Neural cell (in vitro differentiated cells): ENCODE measurements around the gene MYO10. TPM values are rescaled to one million over a fixed set of nuclear protein-coding genes. Genes with fewer than 3 reads are reported as not detected.

ENCODE experiments used
- H2AFZ ChIP-seq: fragments of 200-600, 300-800 bp; sonication (generic), shearing (Covaris generic); 2 replicates; pipeline ENCODE4 v1.6.0; 2014; ENCODE audit warnings: low read depth, mild to moderate bottlenecking, antibody characterized with exemption, low read length, moderate library complexity
- H3F3A ChIP-seq: fragments of 200-600 bp; shearing (Covaris generic); 2 replicates; pipeline ENCODE4 v1.6.1; 2016; ENCODE audit warnings: mild to moderate bottlenecking, moderate library complexity, mixed read lengths, antibody characterized with exemption, low read length; ENCODE audit not compliant: insufficient read depth, poor library complexity, severe bottlenecking
- H3K27ac ChIP-seq: fragments of 200-600, 300-800 bp; sonication (generic), shearing (Covaris generic); 2 replicates; pipeline ENCODE4 v1.5.1; 2014; ENCODE audit warnings: mild to moderate bottlenecking, low read length, moderate library complexity
- H3K27me3 ChIP-seq: fragments of 300-800, 200-600 bp; sonication (generic), shearing (Covaris generic); 2 replicates; pipeline ENCODE4 v1.6.0; 2014; ENCODE audit warnings: mild to moderate bottlenecking, low read depth, low read length, moderate library complexity; ENCODE audit not compliant: insufficient read depth
- H3K36me3 ChIP-seq: fragments of 300-800, 200-600 bp; sonication (generic), shearing (Covaris generic); 2 replicates; pipeline ENCODE4 v1.5.1; 2014; ENCODE audit warnings: mild to moderate bottlenecking, antibody characterized with exemption, low read length, moderate library complexity; ENCODE audit not compliant: insufficient read depth
- H3K4me2 ChIP-seq: fragments of 300-800, 200-600 bp; sonication (generic), shearing (Covaris generic); 2 replicates; pipeline ENCODE4 v1.6.0; 2014; ENCODE audit warnings: mild to moderate bottlenecking, low read length
- H3K4me3 ChIP-seq: fragments of 300-800, 200-600 bp; sonication (generic), shearing (Covaris generic); 2 replicates; pipeline ENCODE4 v1.5.1; 2014; ENCODE audit warnings: mild to moderate bottlenecking, low read length, moderate library complexity
- H3K79me2 ChIP-seq: fragments of 200-600 bp; shearing (Covaris generic); replicated peaks from 2 replicates; pipeline ENCODE4 v1.6.0; 2014; ENCODE audit warnings: mild to moderate bottlenecking, low read length, moderate library complexity; ENCODE audit not compliant: insufficient read depth
- H3K9ac ChIP-seq: fragments of 300-800, 200-600 bp; sonication (generic), shearing (Covaris generic); 2 replicates; pipeline ENCODE4 v1.6.1; 2016; ENCODE audit warnings: mild to moderate bottlenecking, low read length, mixed read lengths
- H3K9me2 ChIP-seq: fragments of 200-600 bp; shearing (Covaris generic); 2 replicates; pipeline ENCODE4 v1.6.1; 2016; ENCODE audit warnings: mild to moderate bottlenecking, low read length, mixed read lengths; ENCODE audit not compliant: insufficient read depth
- H3K9me3 ChIP-seq: fragments of 200-600, 300-800 bp; sonication (generic), shearing (Covaris generic); 2 replicates; pipeline ENCODE4 v1.6.1; 2016; ENCODE audit warnings: mild to moderate bottlenecking, mixed run types, low read length, moderate library complexity, mixed read lengths
- H4K20me1 ChIP-seq: fragments of 200-600 bp; shearing (Covaris generic); 2 replicates; pipeline ENCODE4 v1.6.1; 2016; ENCODE audit warnings: mild to moderate bottlenecking, mixed run types; ENCODE audit not compliant: insufficient read depth
- EP300 ChIP-seq: fragments of 450-650 bp; conservative IDR thresholded peaks from 2 replicates; pipeline ENCODE4 v1.6.1; 2014; ENCODE audit warnings: antibody characterized with exemption, mild to moderate bottlenecking, moderate library complexity; ENCODE audit not compliant: poor library complexity, severe bottlenecking
- EZH2 ChIP-seq: fragments of 200-600, 300-800 bp; shearing (Covaris generic), sonication (generic); IDR thresholded peaks from 2 replicates; pipeline ENCODE4 v1.6.1; 2014; ENCODE audit warnings: antibody characterized with exemption, low read length, borderline replicate concordance, mild to moderate bottlenecking; ENCODE audit not compliant: insufficient read depth, poor library complexity, severe bottlenecking
- MXI1 ChIP-seq: fragments of 450-650 bp; conservative IDR thresholded peaks from 2 replicates; pipeline ENCODE4 v1.6.1; 2014; ENCODE audit warnings: antibody characterized with exemption, mild to moderate bottlenecking; ENCODE audit not compliant: poor library complexity, severe bottlenecking
- POLR2AphosphoS5 ChIP-seq: IDR thresholded peaks from 2 replicates; pipeline ENCODE4 v1.6.1; 2012
- RAD21 ChIP-seq: fragments of 450-650 bp; conservative IDR thresholded peaks from 2 replicates; pipeline ENCODE4 v1.6.1; 2014; ENCODE audit warnings: antibody characterized with exemption, mild to moderate bottlenecking, moderate library complexity
- SMC3 ChIP-seq: fragments of 450-650 bp; conservative IDR thresholded peaks from 2 replicates; pipeline ENCODE4 v1.6.1; 2014; ENCODE audit warnings: antibody characterized with exemption, mild to moderate bottlenecking, moderate library complexity; ENCODE audit not compliant: poor library complexity
- TAF1 ChIP-seq: IDR thresholded peaks from 2 replicates; pipeline ENCODE4 v1.6.1; 2012; ENCODE audit warnings: low read depth
- polyA plus RNA-seq: library from polyadenylated mRNA; depleted of rRNA; stranded (reverse); fragments of >200 nt; gene quantifications from 2 replicates; pipeline ENCODE4 v1.2.3, GENCODE V29; 2014
- TF ChIP-seq, protein P1 (sequence below): fragments of 450-650 bp; IDR thresholded peaks from 2 replicates; pipeline ENCODE4 v1.5.1; 2014; ENCODE audit warnings: antibody characterized with exemption, mild to moderate bottlenecking, moderate library complexity; ENCODE audit not compliant: poor library complexity, severe bottlenecking
- TF ChIP-seq, protein P2 (sequence below): IDR thresholded peaks from 2 replicates; pipeline ENCODE4 v1.6.1; 2012; ENCODE audit warnings: borderline replicate concordance

Gene MYO10
- polyA plus RNA-seq, 1 donor from 2014 or later, result 3.2 TPM

DNA sequence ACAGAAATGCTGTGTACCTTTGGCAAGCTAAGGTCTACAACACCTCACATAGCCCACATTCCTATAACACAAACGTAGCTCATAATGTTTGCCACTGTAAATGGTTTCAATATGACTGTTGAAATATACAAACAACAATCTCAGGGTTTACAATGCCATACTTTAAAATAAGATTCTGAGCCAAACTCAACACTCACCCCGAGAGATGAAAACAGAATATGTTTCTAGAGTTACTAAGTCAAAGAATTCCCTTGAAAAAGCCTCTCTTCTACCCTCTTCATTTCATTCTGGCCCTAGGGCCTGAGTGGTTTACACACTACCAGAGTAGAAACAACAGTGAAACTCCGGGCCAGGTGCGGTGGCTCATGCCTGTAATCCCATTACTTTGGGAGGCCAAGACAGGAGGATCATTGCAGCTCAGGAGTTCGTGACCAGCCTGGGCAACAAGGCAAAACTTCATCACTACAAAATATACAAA is 72.6 kb downstream of the MYO10 start:
- Histone ChIP-seq H2AFZ (no peak overlapping the region), H3K4me3 (no peak overlapping the region), H3K9me2 (no peaks in the 10 kb centered on the region), H3K4me2 (no peak overlapping the region), H3F3A (no peaks in the 10 kb centered on the region), H3K27ac (no peak overlapping the region), H4K20me1 (no peaks in the 10 kb centered on the region), H3K36me3 (no peaks in the 10 kb centered on the region), H3K79me2 (no peaks in the 10 kb centered on the region), H3K9ac (no peak overlapping the region), H3K27me3 (no peaks in the 10 kb centered on the region), H3K9me3 (peaks cover 3% of the 10 kb centered on the region)
- TF ChIP-seq POLR2AphosphoS5, result no peak
- TF ChIP-seq RAD21, result no peak
- TF ChIP-seq EZH2, result no peak
- TF ChIP-seq, protein P1, sequence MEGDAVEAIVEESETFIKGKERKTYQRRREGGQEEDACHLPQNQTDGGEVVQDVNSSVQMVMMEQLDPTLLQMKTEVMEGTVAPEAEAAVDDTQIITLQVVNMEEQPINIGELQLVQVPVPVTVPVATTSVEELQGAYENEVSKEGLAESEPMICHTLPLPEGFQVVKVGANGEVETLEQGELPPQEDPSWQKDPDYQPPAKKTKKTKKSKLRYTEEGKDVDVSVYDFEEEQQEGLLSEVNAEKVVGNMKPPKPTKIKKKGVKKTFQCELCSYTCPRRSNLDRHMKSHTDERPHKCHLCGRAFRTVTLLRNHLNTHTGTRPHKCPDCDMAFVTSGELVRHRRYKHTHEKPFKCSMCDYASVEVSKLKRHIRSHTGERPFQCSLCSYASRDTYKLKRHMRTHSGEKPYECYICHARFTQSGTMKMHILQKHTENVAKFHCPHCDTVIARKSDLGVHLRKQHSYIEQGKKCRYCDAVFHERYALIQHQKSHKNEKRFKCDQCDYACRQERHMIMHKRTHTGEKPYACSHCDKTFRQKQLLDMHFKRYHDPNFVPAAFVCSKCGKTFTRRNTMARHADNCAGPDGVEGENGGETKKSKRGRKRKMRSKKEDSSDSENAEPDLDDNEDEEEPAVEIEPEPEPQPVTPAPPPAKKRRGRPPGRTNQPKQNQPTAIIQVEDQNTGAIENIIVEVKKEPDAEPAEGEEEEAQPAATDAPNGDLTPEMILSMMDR, result no peak
- no peak for TF ChIP-seq TAF1
- no peak for TF ChIP-seq SMC3
- TF ChIP-seq MXI1, result no peak
- TF ChIP-seq EP300, result no peak
- TF ChIP-seq, protein P2, sequence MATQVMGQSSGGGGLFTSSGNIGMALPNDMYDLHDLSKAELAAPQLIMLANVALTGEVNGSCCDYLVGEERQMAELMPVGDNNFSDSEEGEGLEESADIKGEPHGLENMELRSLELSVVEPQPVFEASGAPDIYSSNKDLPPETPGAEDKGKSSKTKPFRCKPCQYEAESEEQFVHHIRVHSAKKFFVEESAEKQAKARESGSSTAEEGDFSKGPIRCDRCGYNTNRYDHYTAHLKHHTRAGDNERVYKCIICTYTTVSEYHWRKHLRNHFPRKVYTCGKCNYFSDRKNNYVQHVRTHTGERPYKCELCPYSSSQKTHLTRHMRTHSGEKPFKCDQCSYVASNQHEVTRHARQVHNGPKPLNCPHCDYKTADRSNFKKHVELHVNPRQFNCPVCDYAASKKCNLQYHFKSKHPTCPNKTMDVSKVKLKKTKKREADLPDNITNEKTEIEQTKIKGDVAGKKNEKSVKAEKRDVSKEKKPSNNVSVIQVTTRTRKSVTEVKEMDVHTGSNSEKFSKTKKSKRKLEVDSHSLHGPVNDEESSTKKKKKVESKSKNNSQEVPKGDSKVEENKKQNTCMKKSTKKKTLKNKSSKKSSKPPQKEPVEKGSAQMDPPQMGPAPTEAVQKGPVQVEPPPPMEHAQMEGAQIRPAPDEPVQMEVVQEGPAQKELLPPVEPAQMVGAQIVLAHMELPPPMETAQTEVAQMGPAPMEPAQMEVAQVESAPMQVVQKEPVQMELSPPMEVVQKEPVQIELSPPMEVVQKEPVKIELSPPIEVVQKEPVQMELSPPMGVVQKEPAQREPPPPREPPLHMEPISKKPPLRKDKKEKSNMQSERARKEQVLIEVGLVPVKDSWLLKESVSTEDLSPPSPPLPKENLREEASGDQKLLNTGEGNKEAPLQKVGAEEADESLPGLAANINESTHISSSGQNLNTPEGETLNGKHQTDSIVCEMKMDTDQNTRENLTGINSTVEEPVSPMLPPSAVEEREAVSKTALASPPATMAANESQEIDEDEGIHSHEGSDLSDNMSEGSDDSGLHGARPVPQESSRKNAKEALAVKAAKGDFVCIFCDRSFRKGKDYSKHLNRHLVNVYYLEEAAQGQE, result no peak

DNA sequence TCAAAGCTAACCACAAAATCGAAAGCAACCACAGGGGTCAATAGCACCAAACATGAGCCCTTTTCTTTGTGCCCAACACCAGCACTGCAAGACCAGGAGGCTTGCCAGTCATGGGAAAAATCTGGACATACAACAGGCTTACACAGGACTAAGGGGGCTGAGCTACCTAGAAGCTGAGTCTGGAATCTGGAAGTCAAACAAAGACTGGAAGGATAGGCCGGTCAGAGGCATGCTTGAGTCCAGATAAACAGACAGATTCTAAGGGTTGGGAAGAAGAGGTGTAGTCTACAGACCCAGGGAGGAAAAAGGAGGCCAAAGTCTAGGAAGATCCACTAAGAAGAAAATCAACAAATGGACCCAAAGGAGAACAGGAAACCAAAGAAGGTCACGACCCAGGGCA is 73.3 kb downstream of the MYO10 start:
- H3K36me3 ChIP-seq, result no peaks in the 10 kb centered on the region
- TF ChIP-seq EZH2, result no peak
- no peak for TF ChIP-seq MXI1
- no peak for TF ChIP-seq RAD21
- TF ChIP-seq, protein P1, result no peak
- TF ChIP-seq POLR2AphosphoS5, result no peak
- no peak for TF ChIP-seq SMC3
- TF ChIP-seq EP300, result no peak
- TF ChIP-seq TAF1, result no peak
- TF ChIP-seq, protein P2, result no peak
- H3K27me3 ChIP-seq, result no peaks in the 10 kb centered on the region
- peaks cover 3% of the 10 kb centered on the region for H3K9me3 ChIP-seq
- H3K9ac ChIP-seq, result no peak overlapping the region
- no peaks in the 10 kb centered on the region for H3K79me2 ChIP-seq
- H2AFZ ChIP-seq, result no peak overlapping the region
- no peak overlapping the region for H3K27ac ChIP-seq
- H3K9me2 ChIP-seq, result no peaks in the 10 kb centered on the region
- no peaks in the 10 kb centered on the region for H3F3A ChIP-seq
- no peak overlapping the region for H3K4me2 ChIP-seq
- H4K20me1 ChIP-seq, result no peaks in the 10 kb centered on the region
- no peak overlapping the region for H3K4me3 ChIP-seq
